ENCODE results near the gene WDR12. TPM values are rescaled to one million over a fixed set of nuclear protein-coding genes. Genes with fewer than 3 reads are reported as not detected.
"Not testable (repeated sequence)": the region's sequence is repeated elsewhere in the genome, so short reads cannot be mapped to it uniquely, and the experiment has no call there.

WDR12 gene
- total and polyA plus RNA-seq, 9 donors, result 7.7 to 45.2 (median 29.2) TPM

DNA sequence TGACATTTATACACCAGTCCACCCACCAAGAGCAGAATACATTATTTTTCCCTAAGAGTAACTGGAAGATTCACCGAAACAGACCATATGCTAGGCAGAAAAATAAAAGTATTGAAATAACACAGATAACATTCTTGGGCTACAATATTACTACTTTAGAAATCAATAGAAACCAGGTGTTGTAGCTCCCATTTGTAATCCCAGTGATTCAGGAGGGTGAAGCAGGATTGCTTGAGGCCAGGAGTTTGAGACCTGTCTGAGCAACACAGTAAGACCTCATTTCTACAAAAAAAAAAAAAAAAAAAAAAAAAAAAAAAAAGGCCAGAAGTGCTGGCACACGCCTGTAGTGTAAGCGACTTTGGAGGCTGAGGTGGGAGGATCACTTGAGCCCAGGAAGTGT, 49.5 kb downstream of the WDR12 start:
- WGBS, 3 donors, result 92 to 99% (median 98%) methylated on average over 3 of the region's 3 CpGs
- DNase-seq, result no peak

DNA sequence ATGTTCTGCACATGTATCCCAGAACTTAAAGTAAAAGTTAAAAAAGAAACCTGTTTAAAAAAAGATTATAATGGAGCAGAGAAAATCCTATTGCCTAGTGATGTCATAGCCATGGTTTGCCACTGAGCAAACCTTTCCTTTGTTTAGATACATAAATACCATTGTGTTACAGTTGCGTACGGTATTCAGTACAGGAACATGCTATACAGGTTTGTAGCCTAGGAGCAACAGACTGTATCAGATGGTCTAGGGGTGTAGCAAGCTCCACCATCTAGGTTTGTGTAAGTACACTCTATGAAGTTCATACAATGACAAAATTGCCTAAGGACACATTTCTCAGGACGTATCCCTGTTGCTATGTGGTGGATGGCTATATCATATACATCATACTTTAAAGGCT, 52.9 kb downstream of the WDR12 start:
- DNase-seq, result no peak
- Histone ChIP-seq H3K27ac (no peak overlapping the region), H3K4me3 (no peak overlapping the region), H3K9me3 (no peaks in the 10 kb centered on the region), H3K27me3 (no peaks in the 10 kb centered on the region), H3K36me3 (no peaks in the 10 kb centered on the region), H3K4me1 (ENCODE audit: insufficient read depth) (no peaks in the 10 kb centered on the region)
- WGBS, 3 donors, result 66 to 87% (median 82%) methylated on average over 3 of the region's 3 CpGs
- TF ChIP-seq POLR2A (IDR thresholded peaks at IDR 0.05) (no peak), EP300 (IDR thresholded peaks at IDR 0.05) (no peak)
- TF ChIP-seq, protein P1, sequence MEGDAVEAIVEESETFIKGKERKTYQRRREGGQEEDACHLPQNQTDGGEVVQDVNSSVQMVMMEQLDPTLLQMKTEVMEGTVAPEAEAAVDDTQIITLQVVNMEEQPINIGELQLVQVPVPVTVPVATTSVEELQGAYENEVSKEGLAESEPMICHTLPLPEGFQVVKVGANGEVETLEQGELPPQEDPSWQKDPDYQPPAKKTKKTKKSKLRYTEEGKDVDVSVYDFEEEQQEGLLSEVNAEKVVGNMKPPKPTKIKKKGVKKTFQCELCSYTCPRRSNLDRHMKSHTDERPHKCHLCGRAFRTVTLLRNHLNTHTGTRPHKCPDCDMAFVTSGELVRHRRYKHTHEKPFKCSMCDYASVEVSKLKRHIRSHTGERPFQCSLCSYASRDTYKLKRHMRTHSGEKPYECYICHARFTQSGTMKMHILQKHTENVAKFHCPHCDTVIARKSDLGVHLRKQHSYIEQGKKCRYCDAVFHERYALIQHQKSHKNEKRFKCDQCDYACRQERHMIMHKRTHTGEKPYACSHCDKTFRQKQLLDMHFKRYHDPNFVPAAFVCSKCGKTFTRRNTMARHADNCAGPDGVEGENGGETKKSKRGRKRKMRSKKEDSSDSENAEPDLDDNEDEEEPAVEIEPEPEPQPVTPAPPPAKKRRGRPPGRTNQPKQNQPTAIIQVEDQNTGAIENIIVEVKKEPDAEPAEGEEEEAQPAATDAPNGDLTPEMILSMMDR (IDR thresholded peaks at IDR 0.05), result no peak
- intact Hi-C loops (cut with DNase I), result no loop called here

More for the DNA sequence above, 49.5 kb downstream of the WDR12 start:
- Histone ChIP-seq H3K9me3 (no peaks in the 10 kb centered on the region), H3K4me3 (no peak overlapping the region), H3K36me3 (no peaks in the 10 kb centered on the region), H3K27me3 (no peaks in the 10 kb centered on the region), H3K27ac (no peak overlapping the region), H3K4me1 (ENCODE audit: insufficient read depth) (no peaks in the 10 kb centered on the region)
- TF ChIP-seq, protein P1 (IDR thresholded peaks at IDR 0.05), result no peak
- TF ChIP-seq POLR2A (IDR thresholded peaks at IDR 0.05) (no peak), EP300 (IDR thresholded peaks at IDR 0.05) (no peak)
- intact Hi-C loops (cut with DNase I), result loop anchor here in 1 of 4 donors (10.0 kb wide), 1 partner anchor 277 kb away; no protein-coding TSS in a partner anchor

DNA sequence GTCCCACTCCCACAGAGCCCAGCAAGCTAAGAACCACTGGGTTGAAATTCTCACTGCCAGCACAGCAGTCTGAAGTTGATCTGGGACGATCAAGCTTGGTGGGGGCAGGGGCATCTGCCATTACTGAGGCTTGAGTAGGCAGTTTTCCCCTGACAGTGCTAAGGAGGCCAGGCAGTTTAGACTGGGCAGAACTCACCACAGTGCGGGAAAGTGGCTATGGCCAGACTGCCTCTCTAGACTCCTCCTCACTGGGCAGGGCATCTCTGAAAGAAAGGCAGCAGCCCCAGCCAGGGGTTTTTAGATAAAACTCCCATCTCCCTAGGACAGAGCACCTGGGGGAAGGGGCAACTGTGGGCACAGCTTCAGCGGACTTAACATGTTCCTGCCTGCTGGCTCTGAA, 62.1 kb downstream of the WDR12 start:
- H3K4me1 ChIP-seq (ENCODE audit: insufficient read depth); H3K4me3 ChIP-seq; H3K27me3 ChIP-seq; H3K36me3 ChIP-seq; intact Hi-C loops (cut with DNase I); H3K9me3 ChIP-seq; H3K27ac ChIP-seq; DNase-seq: not testable (repeated sequence)
- 54 to 73% (median 67%) methylated on average over 3 of the region's 3 CpGs for WGBS, 3 donors

- no peaks in the 10 kb centered on the region for H3K27me3 ChIP-seq
- no peak overlapping the region for H3K27ac ChIP-seq
- 76 to 84% (median 82%) methylated on average over 8 of the region's 8 CpGs for WGBS, 3 donors
- intact Hi-C loops (cut with DNase I), result no loop called here
- no peak overlapping the region for H3K4me3 ChIP-seq
- H3K4me1 ChIP-seq (ENCODE audit: insufficient read depth), result no peaks in the 10 kb centered on the region
- TF ChIP-seq EP300 (IDR thresholded peaks at IDR 0.05) (no peak), POLR2A (IDR thresholded peaks at IDR 0.05) (no peak)
- TF ChIP-seq, protein P1 (IDR thresholded peaks at IDR 0.05), result no peak
- no peaks in the 10 kb centered on the region for H3K9me3 ChIP-seq
- no peak for DNase-seq
- no peaks in the 10 kb centered on the region for H3K36me3 ChIP-seq
These were observed 62.7 kb downstream of the WDR12 start for GRCh38 chr2:202848813-202849212.

GRCh38 chr2:202847693-202848524, 63.6 kb downstream of the WDR12 start:
- Histone ChIP-seq H3K4me1 (ENCODE audit: insufficient read depth) (no peaks in the 10 kb centered on the region), H3K27me3 (no peaks in the 10 kb centered on the region), H3K36me3 (no peaks in the 10 kb centered on the region), H3K27ac (no peak overlapping the region), H3K9me3 (peaks cover under 1 to 7% of the 10 kb centered on the region in 2 donors), H3K4me3 (no peak overlapping the region)
- WGBS, 3 donors, result 85 to 91% (median 88%) methylated on average over 9 of the region's 9 CpGs
- intact Hi-C loops (cut with DNase I), result no loop called here
- TF ChIP-seq, protein P1 (IDR thresholded peaks at IDR 0.05), result no peak
- no peak for TF ChIP-seq EP300 (IDR thresholded peaks at IDR 0.05)
- no peak for TF ChIP-seq POLR2A (IDR thresholded peaks at IDR 0.05)
- no peak for DNase-seq

Data from ovary (tissue), 9 donors.